H1 (cell line): ENCODE data around the gene RPS6KA2. TPM values are rescaled to one million over a fixed set of nuclear protein-coding genes. Genes with fewer than 3 reads are reported as not detected.

Experiments used
- CTCF ChIA-PET: fragments of 300-600 bp; sonication (Branson Sonifier 250); formaldehyde crosslinking; loops from one replicate; lab custom pipeline; 2021; ENCODE audit not compliant: partially characterized antibody; lab: Charles Lee
- POLR2A ChIA-PET: fragments of 300-600 bp; sonication (Branson Sonifier 250); formaldehyde crosslinking; loops from one replicate; lab custom pipeline; 2021; ENCODE audit warnings: inconsistent platforms; ENCODE audit not compliant: partially characterized antibody; lab: Charles Lee
- DNase-seq, 2 experiments: peaks; one replicate each; pipeline versions ENCODE4 v3.0.0 to v3.0.0-alpha.2; 2010 to 2022; ENCODE audit warnings: low spot score in 2 of 2, low read depth in 1 of 2, mixed read lengths in 1 of 2
- FAIRE-seq: peaks from 2 replicates; lab custom pipeline; 2011; peaks lifted over from hg19 to GRCh38; lab: Jason Lieb, UNC
- H2AFZ ChIP-seq: 2 replicates; pipeline ENCODE4 v1.8.1; 2012; ENCODE audit warnings: low read length, inconsistent platforms
- H2AK5ac ChIP-seq: 2 replicates; pipeline ENCODE4 v1.6.1; 2013; ENCODE audit warnings: low read depth, low read length
- H2BK120ac ChIP-seq: replicated peaks from 2 replicates; pipeline ENCODE3; 2013; ENCODE audit warnings: low read depth, low read length, inconsistent platforms
- H2BK12ac ChIP-seq: 2 replicates; pipeline ENCODE4 v1.6.1; 2013; ENCODE audit warnings: low read depth, low read length
- H2BK15ac ChIP-seq: 2 replicates; pipeline ENCODE4 v1.6.1; 2013; ENCODE audit warnings: low read length
- H2BK20ac ChIP-seq: 2 replicates; pipeline ENCODE4 v1.6.1; 2013; ENCODE audit warnings: low read length
- H2BK5ac ChIP-seq: 2 replicates; pipeline ENCODE4 v1.6.1; 2013; ENCODE audit warnings: low read depth, low read length
- H3K14ac ChIP-seq: 2 replicates; pipeline ENCODE4 v1.6.1; 2013; ENCODE audit warnings: inconsistent platforms; ENCODE audit not compliant: insufficient read length
- H3K18ac ChIP-seq: 2 replicates; pipeline ENCODE4 v1.6.1; 2013; ENCODE audit warnings: low read length; ENCODE audit errors: extremely low read depth
- H3K23ac ChIP-seq: 2 replicates; pipeline ENCODE4 v1.6.1; 2013; ENCODE audit warnings: inconsistent platforms; ENCODE audit not compliant: insufficient read length
- H3K23me2 ChIP-seq: 2 replicates; pipeline ENCODE4 v1.6.1; 2013; ENCODE audit warnings: low read depth, low read length
- H3K27ac ChIP-seq: 2 replicates; pipeline ENCODE4 v1.6.1; 2011; ENCODE audit warnings: low read depth, low read length, inconsistent platforms
- H3K27me3 ChIP-seq, 4 experiments: replicated peaks in 1 of 4; 1 replicate in 1 of 4; 2 replicates in 3 of 4; pipeline versions ENCODE4 v1.6.1 to v1.8.1; 2011 to 2013; ENCODE audit warnings: low read length in 3 of 4, mild to moderate bottlenecking in 3 of 4, inconsistent platforms in 2 of 4, mixed read lengths in 2 of 4, moderate library complexity in 1 of 4; ENCODE audit not compliant: control insufficient read depth in 3 of 4, insufficient read depth in 3 of 4; ENCODE audit errors: extremely low read depth in 1 of 4
- H3K36me3 ChIP-seq, 4 experiments: 2 replicates each; pipeline versions ENCODE4 v1.6.1 to v1.8.1; 2011 to 2013; ENCODE audit warnings: mild to moderate bottlenecking in 4 of 4, low read length in 3 of 4, moderate library complexity in 2 of 4, control low read depth in 1 of 4, inconsistent platforms in 1 of 4; ENCODE audit not compliant: insufficient read depth in 4 of 4, control insufficient read depth in 2 of 4
- H3K4ac ChIP-seq: replicated peaks from 2 replicates; pipeline ENCODE3; 2013; ENCODE audit warnings: low read length, low read depth, mixed read lengths, inconsistent platforms; ENCODE audit not compliant: insufficient read length
- H3K4me1 ChIP-seq, 4 experiments: replicated peaks in 1 of 4; 1 replicate in 1 of 4; 2 replicates in 3 of 4; pipeline versions ENCODE4 v1.6.1 to v1.8.1; 2011 to 2013; ENCODE audit warnings: low read length in 3 of 4, inconsistent platforms in 2 of 4, mixed read lengths in 1 of 4; ENCODE audit not compliant: insufficient read depth in 4 of 4, control insufficient read depth in 3 of 4
- H3K4me2 ChIP-seq, 2 experiments: 2 replicates each; pipeline versions ENCODE4 v1.6.1 to v1.8.1; 2011 to 2013; ENCODE audit warnings: low read depth in 2 of 2, low read length in 2 of 2, control low read depth in 1 of 2, inconsistent platforms in 1 of 2, mild to moderate bottlenecking in 1 of 2; ENCODE audit not compliant: insufficient read depth in 1 of 2
- H3K4me3 ChIP-seq, 4 experiments: fragments of 200-600, 300-600 bp in 1 of 4; sonication (generic), shearing (Covaris generic), sonication (Bioruptor Twin) in 1 of 4; 2 replicates each; pipeline versions ENCODE4 v1.5.1 to v1.8.1; 2011 to 2016; ENCODE audit warnings: low read length in 4 of 4, low read depth in 3 of 4, control low read depth in 2 of 4, inconsistent platforms in 2 of 4, mild to moderate bottlenecking in 2 of 4, mixed read lengths in 1 of 4, moderate library complexity in 1 of 4; ENCODE audit not compliant: insufficient read depth in 2 of 4; ENCODE audit errors: extremely low read depth in 1 of 4
- H3K56ac ChIP-seq: replicated peaks from 2 replicates; pipeline ENCODE3; 2013; ENCODE audit warnings: low read depth, mild to moderate bottlenecking, mixed read lengths, low read length, inconsistent platforms; ENCODE audit not compliant: insufficient read length
- H3K79me1 ChIP-seq: 2 replicates; pipeline ENCODE4 v1.6.1; 2013; ENCODE audit warnings: low read depth, low read length, control low read depth
- H3K79me2 ChIP-seq, 2 experiments: 2 replicates each; pipeline versions ENCODE4 v1.6.1 to v1.8.1; 2012 to 2013; ENCODE audit warnings: low read length in 2 of 2, mild to moderate bottlenecking in 2 of 2, inconsistent platforms in 1 of 2; ENCODE audit not compliant: insufficient read depth in 2 of 2, control insufficient read depth in 1 of 2
- H3K9ac ChIP-seq, 4 experiments: replicated peaks in 1 of 4; 1 replicate in 1 of 4; 2 replicates in 3 of 4; pipeline versions ENCODE4 v1.6.1 to v1.8.1; 2011 to 2013; ENCODE audit warnings: low read depth in 3 of 4, low read length in 3 of 4, control low read depth in 2 of 4, mild to moderate bottlenecking in 2 of 4, moderate library complexity in 2 of 4, inconsistent platforms in 1 of 4; ENCODE audit errors: extremely low read depth in 1 of 4
- H3K9me3 ChIP-seq, 2 experiments: 2 replicates each; pipeline versions ENCODE4 v1.6.1 to v1.8.1; 2012 to 2013; ENCODE audit warnings: mild to moderate bottlenecking in 2 of 2, moderate library complexity in 2 of 2, control low read depth in 1 of 2, inconsistent platforms in 1 of 2, low read depth in 1 of 2, low read length in 1 of 2, mixed read lengths in 1 of 2; ENCODE audit not compliant: insufficient read depth in 2 of 2
- H4K20me1 ChIP-seq, 2 experiments: replicated peaks in 1 of 2; 2 replicates each; pipeline versions ENCODE3 to v1.8.1; 2011 to 2013; ENCODE audit warnings: inconsistent platforms in 2 of 2, low read length in 2 of 2, mild to moderate bottlenecking in 1 of 2; ENCODE audit not compliant: insufficient read depth in 2 of 2, control insufficient read depth in 1 of 2
- H4K5ac ChIP-seq: 2 replicates; pipeline ENCODE4 v1.6.1; 2013; ENCODE audit warnings: low read length, low read depth, mixed read lengths, inconsistent platforms; ENCODE audit not compliant: insufficient read length
- H4K8ac ChIP-seq: 2 replicates; pipeline ENCODE4 v1.8.0; 2013; ENCODE audit warnings: mild to moderate bottlenecking, moderate library complexity, low read length, inconsistent platforms; ENCODE audit not compliant: insufficient read depth; ENCODE audit errors: extremely low read depth
- H4K91ac ChIP-seq: replicated peaks from 2 replicates; pipeline ENCODE3; 2013; ENCODE audit warnings: low read length, mixed read lengths, inconsistent platforms; ENCODE audit not compliant: insufficient read length
- BCL11A ChIP-seq, 2 experiments: IDR thresholded peaks; one replicate each; pipeline ENCODE4 v1.6.1; 2011; ENCODE audit warnings: low read depth in 2 of 2, low read length in 2 of 2, mild to moderate bottlenecking in 2 of 2
- CTBP2 ChIP-seq: IDR thresholded peaks from 2 replicates; pipeline ENCODE4 v1.7.0; 2011; ENCODE audit warnings: borderline replicate concordance, mild to moderate bottlenecking, moderate library complexity, mixed read lengths, low read length; ENCODE audit not compliant: insufficient read depth, insufficient read length
- EP300 ChIP-seq, 2 experiments: IDR thresholded peaks; 1 replicate in 1 of 2; 2 replicates in 1 of 2; pipeline ENCODE4 v1.6.1; 2011 to 2012; ENCODE audit warnings: low read depth in 2 of 2, low read length in 2 of 2, mild to moderate bottlenecking in 2 of 2, borderline replicate concordance in 1 of 2, inconsistent platforms in 1 of 2, moderate library complexity in 1 of 2
- FOSL1 ChIP-seq: IDR thresholded peaks from 2 replicates; pipeline ENCODE4 v1.6.1; 2011; ENCODE audit warnings: mild to moderate bottlenecking, low read depth, low read length, moderate library complexity; ENCODE audit not compliant: insufficient read depth
- GABPA ChIP-seq: IDR thresholded peaks from 2 replicates; pipeline ENCODE4 v1.6.1; 2011; ENCODE audit warnings: mild to moderate bottlenecking, low read length, moderate library complexity, borderline replicate concordance; ENCODE audit not compliant: insufficient read depth
- HDAC6 ChIP-seq: IDR thresholded peaks from one replicate; pipeline ENCODE4 v1.7.1; 2012; ENCODE audit warnings: low read depth, mild to moderate bottlenecking, inconsistent platforms, low read length, moderate library complexity
- NRF1 ChIP-seq: IDR thresholded peaks from 2 replicates; pipeline ENCODE4 v1.6.1; 2011; ENCODE audit warnings: mild to moderate bottlenecking, low read depth, low read length, improper control_type of control experiment
- POU5F1 ChIP-seq: IDR thresholded peaks from 2 replicates; pipeline ENCODE4 v1.6.1; 2011; ENCODE audit warnings: low read depth, mild to moderate bottlenecking, low read length, moderate library complexity
- RFX5 ChIP-seq: IDR thresholded peaks from 2 replicates; pipeline ENCODE4 v1.6.1; 2011; ENCODE audit warnings: low read depth, low read length, improper control_type of control experiment, borderline replicate concordance
- RNF2 ChIP-seq: fragments of 200-900, 300-1000 bp; sonication (generic); IDR thresholded peaks from 2 replicates; pipeline ENCODE4 v1.7.1; 2016; ENCODE audit warnings: borderline replicate concordance, low read depth, mild to moderate bottlenecking, antibody characterized with exemption, low read length; ENCODE audit not compliant: poor library complexity, severe bottlenecking; ENCODE audit errors: missing control alignments
- SAP30 ChIP-seq: fragments of 300-600 bp; sonication (generic); IDR thresholded peaks from 2 replicates; pipeline ENCODE4 v1.7.1; 2012; ENCODE audit warnings: low read length, moderate library complexity, mild to moderate bottlenecking, inconsistent platforms; ENCODE audit not compliant: insufficient read depth, insufficient replicate concordance
- SP1 ChIP-seq: IDR thresholded peaks from 2 replicates; pipeline ENCODE4 v1.6.1; 2011; ENCODE audit warnings: low read depth, low read length
- TEAD4 ChIP-seq: IDR thresholded peaks from 2 replicates; pipeline ENCODE4 v1.6.1; 2012; ENCODE audit warnings: low read depth, low read length, inconsistent platforms, mixed read lengths
- WGBS, 2 experiments: shearing (Covaris generic) in 1 of 2; methylation state at CpG; one replicate each; pipeline versions ENCODE4 v1.1.6 to v1.1.7; 2013 to 2015; ENCODE audit warnings: low lambda C conversion rate in 2 of 2, mixed read lengths in 2 of 2, inconsistent platforms in 1 of 2, low coverage in 1 of 2, missing lambda C conversion rate in 1 of 2; ENCODE audit not compliant: insufficient replicate concordance in 2 of 2, insufficient coverage in 1 of 2, insufficient read length in 1 of 2; ENCODE audit errors: extremely low coverage in 1 of 2, missing lambda C conversion rate in 1 of 2; 5-methylcytosine and 5-hydroxymethylcytosine counted together
- polyA plus RNA-seq, 7 experiments: library from polyadenylated mRNA; depleted of rRNA in 3 of 7; stranded (reverse) in 5 of 7; unstranded in 2 of 7; fragments of >200 nt in 5 of 7; fragments of 200-250 nt in 2 of 7; gene quantifications; 1 replicate in 5 of 7; 2 replicates in 1 of 7; 4 replicates in 1 of 7; pipeline versions ENCODE4 v1.2.1 to v1.2.3, GENCODE V29; 2011 to 2013; ENCODE audit warnings: missing spikeins in 2 of 7, mixed read lengths in 2 of 7
- total RNA-seq: library from RNA; stranded (reverse); fragmentation: NEBNext Ultra II Directional; extraction: Animal tissue kit (Norgen Biotek cat#: 25700); gene quantifications from 2 replicates; pipeline ENCODE4 v1.2.1, GENCODE V29; 2021

The RPS6KA2 gene
- total and polyA plus RNA-seq, 2 of the 8 experiments (the other 6 are each of a cell fraction or from before 2014, with no cell fraction given) = 8.8 to 25.7 TPM

DNA sequence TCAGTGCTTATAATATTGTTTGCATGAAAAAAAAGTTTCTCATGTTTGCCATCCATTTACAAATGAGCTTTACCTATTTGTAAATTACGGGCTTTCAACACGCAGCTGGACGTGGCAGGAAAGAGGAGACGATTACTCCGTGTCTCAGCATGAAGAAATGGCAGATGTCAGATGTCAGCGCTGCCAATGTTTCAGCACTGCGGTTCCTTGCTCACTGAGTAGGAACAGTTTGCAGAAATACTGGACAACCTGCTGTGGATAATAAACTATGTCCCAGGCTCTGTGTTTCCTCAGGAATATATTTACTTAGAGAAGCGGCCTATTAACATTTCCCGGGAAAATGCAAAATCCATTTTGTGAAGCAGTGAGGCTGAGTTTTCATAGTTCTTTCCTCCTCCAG lies 63.2 kb downstream of the RPS6KA2 start:
- Histone ChIP-seq H3K18ac (no peak overlapping the region), H3K79me2 (peaks cover 3 to 20% of the 10 kb centered on the region in 2 experiments; a peak in 3 of 4 replicates), H2AK5ac (no peak overlapping the region), H4K20me1 (peaks cover 0 to 6% of the 10 kb centered on the region in 2 experiments), H3K27ac (no peak overlapping the region), H3K4me3 (no peak overlapping the region), H4K5ac (no peak overlapping the region), H2BK12ac (no peak overlapping the region), H2BK15ac (no peak overlapping the region), H3K23ac (no peak overlapping the region), H3K4me2 (no peak overlapping the region), H2BK5ac (no peak overlapping the region), H2BK20ac (no peak overlapping the region), H3K36me3 (no peaks in the 10 kb centered on the region), H3K9me3 (no peaks in the 10 kb centered on the region), H3K4me1 (peaks cover 0 to 12% (median under 1%) of the 10 kb centered on the region in 4 experiments; a peak in 5 of 7 replicates), H3K14ac (no peak overlapping the region), H4K8ac (no peak overlapping the region), H3K56ac (no peak overlapping the region), H3K9ac (no peak overlapping the region), H3K79me1 (peaks cover 5% of the 10 kb centered on the region; the same call in 1 of the 2 replicates), H3K27me3 (no peaks in the 10 kb centered on the region; a peak in 1 of 7 replicates), H4K91ac (no peak overlapping the region), H3K23me2 (no peaks in the 10 kb centered on the region), H2BK120ac (no peak overlapping the region), H2AFZ (no peak overlapping the region), H3K4ac (no peak overlapping the region)
- ChIA-PET POLR2A (interaction anchor here (0.8 to 1.4 kb wide), 2 partner anchors 9 to 22 kb away, joined by 3 read pairs; no protein-coding TSS in a partner anchor), CTCF (interaction anchor here (0.7 to 1.2 kb wide), 4 partner anchors 9 to 100 kb away, joined by 3 to 5 read pairs (median 3); no protein-coding TSS in a partner anchor)
- FAIRE-seq = no peak
- WGBS, 2 experiments = 81% methylated on average over 9 of the region's 9 CpGs; no CpG with 5 or more reads in 1 of the 2 experiments
- no peak for DNase-seq
- TF ChIP-seq RFX5 = no peak
- TF ChIP-seq BCL11A (IDR thresholded peaks at IDR 0.05; ENCODE audit: low read depth in 2 of 2, low read length in 2 of 2) = no peak
- TF ChIP-seq SAP30 = no peak
- no peak for TF ChIP-seq CTBP2
- no peak for TF ChIP-seq TEAD4
- TF ChIP-seq GABPA = no peak
- no peak for TF ChIP-seq HDAC6
- TF ChIP-seq POU5F1 = no peak
- no peak for TF ChIP-seq SP1
- no peak for TF ChIP-seq EP300 (IDR thresholded peaks at IDR 0.05; ENCODE audit: borderline replicate concordance in 1 of 2, low read depth in 2 of 2, low read length in 2 of 2)
- TF ChIP-seq FOSL1 = no peak
- no peak for TF ChIP-seq NRF1
- TF ChIP-seq RNF2 = no peak
